GM12872 (cell line): ENCODE results near the gene MAGEA9B.
"Not testable (repeated sequence)": the region's sequence is repeated elsewhere in the genome, so short reads cannot be mapped to it uniquely, and the experiment has no call there.

ENCODE experiments used
- TF ChIP-seq, protein P1 (sequence below): IDR thresholded peaks from 3 replicates; pipeline ENCODE4 v1.5.1; 2011; ENCODE audit warnings: low read depth, mild to moderate bottlenecking, low read length, moderate library complexity; ENCODE audit not compliant: insufficient read depth

The MAGEA9B gene

DNA sequence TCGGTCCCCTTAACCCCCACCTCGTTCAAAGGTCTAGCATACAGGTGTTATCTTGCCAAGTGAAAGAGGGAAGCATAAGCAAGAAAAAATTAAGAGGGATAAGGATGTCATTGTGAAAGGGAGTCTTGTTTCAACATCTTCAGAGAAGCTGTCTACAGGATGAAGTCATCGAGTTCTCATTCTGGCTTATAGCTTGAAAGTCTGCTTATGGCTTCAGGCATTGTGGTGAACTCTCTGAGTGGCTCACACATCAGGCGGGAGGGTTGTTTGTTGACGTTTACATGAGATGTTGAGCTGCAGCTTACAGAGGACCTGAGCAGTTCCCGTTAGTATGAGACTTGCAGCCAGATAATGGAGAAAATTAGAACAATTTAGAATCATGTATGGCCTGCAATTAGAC lies 16.6 kb downstream of the MAGEA9B start:
- TF ChIP-seq, protein P1, sequence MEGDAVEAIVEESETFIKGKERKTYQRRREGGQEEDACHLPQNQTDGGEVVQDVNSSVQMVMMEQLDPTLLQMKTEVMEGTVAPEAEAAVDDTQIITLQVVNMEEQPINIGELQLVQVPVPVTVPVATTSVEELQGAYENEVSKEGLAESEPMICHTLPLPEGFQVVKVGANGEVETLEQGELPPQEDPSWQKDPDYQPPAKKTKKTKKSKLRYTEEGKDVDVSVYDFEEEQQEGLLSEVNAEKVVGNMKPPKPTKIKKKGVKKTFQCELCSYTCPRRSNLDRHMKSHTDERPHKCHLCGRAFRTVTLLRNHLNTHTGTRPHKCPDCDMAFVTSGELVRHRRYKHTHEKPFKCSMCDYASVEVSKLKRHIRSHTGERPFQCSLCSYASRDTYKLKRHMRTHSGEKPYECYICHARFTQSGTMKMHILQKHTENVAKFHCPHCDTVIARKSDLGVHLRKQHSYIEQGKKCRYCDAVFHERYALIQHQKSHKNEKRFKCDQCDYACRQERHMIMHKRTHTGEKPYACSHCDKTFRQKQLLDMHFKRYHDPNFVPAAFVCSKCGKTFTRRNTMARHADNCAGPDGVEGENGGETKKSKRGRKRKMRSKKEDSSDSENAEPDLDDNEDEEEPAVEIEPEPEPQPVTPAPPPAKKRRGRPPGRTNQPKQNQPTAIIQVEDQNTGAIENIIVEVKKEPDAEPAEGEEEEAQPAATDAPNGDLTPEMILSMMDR = no peak

DNA sequence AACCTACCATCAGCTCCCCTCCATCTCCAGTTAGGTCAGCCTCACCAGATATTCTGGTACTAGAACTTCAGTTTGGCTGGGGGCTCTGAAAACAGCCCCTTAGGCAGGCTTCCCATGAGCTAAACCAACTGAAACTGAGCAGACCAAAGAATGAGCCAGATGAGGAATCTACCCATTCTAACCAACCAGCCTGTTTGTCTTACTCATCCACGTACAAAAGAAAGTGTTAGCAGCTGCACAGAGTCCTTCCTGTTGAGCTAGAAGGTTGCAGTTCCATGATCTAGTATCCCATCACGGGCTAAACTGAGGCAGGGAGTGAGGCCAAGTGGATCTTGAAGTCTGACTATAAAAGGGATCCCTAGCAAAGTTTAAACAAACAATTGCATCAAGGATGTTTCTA lies 17.5 kb downstream of the MAGEA9B start:
- TF ChIP-seq, protein P1 = no peak

GRCh38 chrX:149568701-149569296 lies 18.5 kb downstream of the MAGEA9B start:
- TF ChIP-seq, protein P1 = no peak

- TF ChIP-seq, protein P1 = no peak
Observed at GRCh38 chrX:149567621-149568417, 19.4 kb downstream of the MAGEA9B start.

- TF ChIP-seq, protein P1 = no peak
Observed at GRCh38 chrX:149563359-149563758, 23.9 kb downstream of the MAGEA9B start.

DNA sequence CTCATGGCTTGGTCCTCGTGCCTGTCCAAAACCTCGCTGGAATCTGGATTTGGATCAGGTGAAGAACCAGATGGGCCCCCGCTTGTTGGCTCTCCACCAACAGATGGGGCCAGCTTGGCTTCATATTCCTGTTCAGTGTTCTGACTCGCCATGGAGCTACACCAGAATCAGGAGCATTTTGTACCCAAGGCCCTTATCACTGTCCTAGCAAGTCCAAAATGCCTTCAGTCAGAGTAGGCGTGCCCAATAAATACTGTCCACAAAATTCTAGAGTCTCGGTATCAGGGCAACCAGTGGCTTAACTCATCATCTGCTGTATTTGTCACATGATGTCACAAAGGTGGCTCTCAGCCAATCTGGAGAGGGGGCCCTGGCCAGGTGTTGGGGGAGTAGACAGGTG lies 37.6 kb downstream of the MAGEA9B start, which contains the start of gene HSFX3:
Gene HSFX3, minus strand, starts transcription at position 224 of the 400 bp plus-strand sequence. Its CDS starts 72 bp downstream, at position 152.
- TF ChIP-seq, protein P1 = not testable (repeated sequence)

- TF ChIP-seq, protein P1 = no peak
Observed at GRCh38 chrX:149541521-149542047, 45.7 kb downstream of the MAGEA9B start.
